GM21526 (cell line): ENCODE results near the gene SIRPG.

ENCODE experiments used
- ATAC-seq: cut with Tn5 transposase; IDR thresholded peaks from one replicate; pipeline ENCODE4 v1.9.1; 2021; ENCODE audit warnings: moderate library complexity; ENCODE audit not compliant: unreplicated experiment, low FRiP score

Gene SIRPG

GRCh38 chr20:1637226-1637625, 20.4 kb downstream of the SIRPG start:
- ATAC-seq = no peak

- ATAC-seq = no peak
Measured at GRCh38 chr20:1636621-1637020, 21.0 kb downstream of the SIRPG start.

GRCh38 chr20:1635291-1635979, 22.1 kb downstream of the SIRPG start:
- ATAC-seq = no peak

GRCh38 chr20:1633535-1633934, 24.0 kb downstream of the SIRPG start:
- no peak for ATAC-seq

- no peak for ATAC-seq
Measured at GRCh38 chr20:1632178-1632577, 25.4 kb downstream of the SIRPG start.

GRCh38 chr20:1631309-1632151, 26.0 kb downstream of the SIRPG start:
- ATAC-seq = no peak

GRCh38 chr20:1630186-1630585, 27.4 kb downstream of the SIRPG start:
- ATAC-seq = no peak

- ATAC-seq = no peak
Measured at GRCh38 chr20:1629321-1629720, 28.3 kb downstream of the SIRPG start.

GRCh38 chr20:1628621-1629020, 29.0 kb downstream of the SIRPG start:
- no peak for ATAC-seq

GRCh38 chr20:1627200-1627550, 30.4 kb downstream of the SIRPG start:
- ATAC-seq = no peak

GRCh38 chr20:1626528-1627199, 30.9 kb downstream of the SIRPG start:
- ATAC-seq = no peak

GRCh38 chr20:1625083-1625690, 32.4 kb downstream of the SIRPG start:
- ATAC-seq = no peak

- ATAC-seq = no peak
Measured at GRCh38 chr20:1623501-1624205, 33.9 kb downstream of the SIRPG start.

- ATAC-seq = no peak
Measured at GRCh38 chr20:1622450-1622849, 35.1 kb downstream of the SIRPG start.

- ATAC-seq = no peak
Measured at GRCh38 chr20:1621316-1621715, 36.3 kb downstream of the SIRPG start.

- no peak for ATAC-seq
Measured at GRCh38 chr20:1619861-1620444, 37.6 kb downstream of the SIRPG start, which contains the start of gene SIRPB1. TSS of gene SIRPB1 (minus strand) at chr20:1620009. CDS start at chr20:1619944, 65 bp downstream.

GRCh38 chr20:1618954-1619540, 38.5 kb downstream of the SIRPG start:
- ATAC-seq = no peak

GRCh38 chr20:1618479-1618878, 39.1 kb downstream of the SIRPG start:
- no peak for ATAC-seq

- ATAC-seq = no peak
Measured at GRCh38 chr20:1616858-1617434, 40.6 kb downstream of the SIRPG start.
